ENCODE data around the gene TLL1. TPM values are rescaled to one million over a fixed set of nuclear protein-coding genes. Genes with fewer than 3 reads are reported as not detected.

Gene TLL1
- total and polyA plus RNA-seq, 4 donors, result 0.04 to 0.25 (median 0.05) TPM; not detected in 1

- TF ChIP-seq GABPA (IDR thresholded peaks at IDR 0.05 in 1 of 2, conservative IDR thresholded peaks at IDR 0.05 in 1 of 2) (no peak), JUND (IDR thresholded peaks at IDR 0.05) (no peak), HNF4A (conservative IDR thresholded peaks at IDR 0.05) (no peak), SP1 (IDR thresholded peaks at IDR 0.05) (no peak), RXRA (IDR thresholded peaks at IDR 0.05) (no peak)
Measured at GRCh38 chr4:165971933-165972332, 98.9 kb downstream of the TLL1 start (continued).

GRCh38 chr4:165972747-165973146 lies 99.7 kb downstream of the TLL1 start:
- 78% methylated on average over 1 of the region's 1 CpG for WGBS
- Histone ChIP-seq H3K4me1 (ENCODE audit: control insufficient read depth in 4 of 4, insufficient read depth in 4 of 4, low read length in 3 of 4) (no peaks in the 10 kb centered on the region), H3K36me3 (ENCODE audit: control insufficient read depth in 4 of 4, insufficient read depth in 3 of 4, low read depth in 1 of 4, low read length in 3 of 4) (no peaks in the 10 kb centered on the region), H3K9me3 (ENCODE audit: control insufficient read depth in 4 of 4, low read length in 3 of 4) (no peaks in the 10 kb centered on the region), H3K27ac (ENCODE audit: low read depth in 1 of 2, low read length in 2 of 2) (no peak overlapping the region), H3K27me3 (ENCODE audit: control insufficient read depth in 4 of 4, insufficient read depth in 4 of 4, low read length in 3 of 4) (no peaks in the 10 kb centered on the region), H3K4me3 (ENCODE audit: low read depth in 1 of 3, low read length in 3 of 3) (no peak overlapping the region), H3K9ac (ENCODE audit: low read depth in 1 of 2, low read length in 2 of 2) (no peak overlapping the region)
- TF ChIP-seq RXRA (IDR thresholded peaks at IDR 0.05) (no peak), CTCF (IDR thresholded peaks at IDR 0.05; ENCODE audit: low read depth, low read length, missing input control) (no peak)
- no peak for DNase-seq (ENCODE audit: low spot score)

GRCh38 chr4:165982934-165983333 lies 109.9 kb downstream of the TLL1 start:
- DNase-seq (ENCODE audit: low spot score), result no peak
- no peak overlapping the region for H3K4me3 ChIP-seq (ENCODE audit: low read depth in 1 of 3, low read length in 3 of 3)
- H3K4me1 ChIP-seq (ENCODE audit: control insufficient read depth in 4 of 4, insufficient read depth in 4 of 4, low read length in 3 of 4), result no peaks in the 10 kb centered on the region
- no peaks in the 10 kb centered on the region for H3K27me3 ChIP-seq (ENCODE audit: control insufficient read depth in 4 of 4, insufficient read depth in 4 of 4, low read length in 3 of 4)
- H3K36me3 ChIP-seq (ENCODE audit: control insufficient read depth in 4 of 4, insufficient read depth in 3 of 4, low read depth in 1 of 4, low read length in 3 of 4), result no peaks in the 10 kb centered on the region
- 50% methylated on average over 3 of the region's 3 CpGs for WGBS
- H3K9ac ChIP-seq (ENCODE audit: low read depth in 1 of 2, low read length in 2 of 2), result no peak overlapping the region
- no peaks in the 10 kb centered on the region for H3K9me3 ChIP-seq (ENCODE audit: control insufficient read depth in 4 of 4, low read length in 3 of 4)
- TF ChIP-seq YY1 (IDR thresholded peaks at IDR 0.05) (no peak), TAF1 (conservative IDR thresholded peaks at IDR 0.05) (no peak)
- H3K27ac ChIP-seq (ENCODE audit: low read depth in 1 of 2, low read length in 2 of 2), result no peak overlapping the region

GRCh38 chr4:165986956-165987698 lies 114.1 kb downstream of the TLL1 start:
- WGBS, result 67% methylated on average over 5 of the region's 5 CpGs
- H3K9me3 ChIP-seq (ENCODE audit: control insufficient read depth in 4 of 4, low read length in 3 of 4), result no peaks in the 10 kb centered on the region
- DNase-seq (ENCODE audit: low spot score), result no peak
- H3K27ac ChIP-seq (ENCODE audit: low read depth in 1 of 2, low read length in 2 of 2), result no peak overlapping the region
- TF ChIP-seq YY1 (IDR thresholded peaks at IDR 0.05) (no peak), GABPA (IDR thresholded peaks at IDR 0.05 in 1 of 2, conservative IDR thresholded peaks at IDR 0.05 in 1 of 2) (no peak), HNF4A (conservative IDR thresholded peaks at IDR 0.05) (no peak), CTCF (IDR thresholded peaks at IDR 0.05; ENCODE audit: low read depth, low read length, missing input control) (no peak), SP1 (IDR thresholded peaks at IDR 0.05) (no peak), EGR1 (IDR thresholded peaks at IDR 0.05; ENCODE audit: low read depth in 2 of 2) (no peak), TAF1 (conservative IDR thresholded peaks at IDR 0.05) (no peak), ZBTB33 (IDR thresholded peaks at IDR 0.05) (no peak), JUND (IDR thresholded peaks at IDR 0.05) (no peak)
- no peak overlapping the region for H3K9ac ChIP-seq (ENCODE audit: low read depth in 1 of 2, low read length in 2 of 2)
- H3K36me3 ChIP-seq (ENCODE audit: control insufficient read depth in 4 of 4, insufficient read depth in 3 of 4, low read depth in 1 of 4, low read length in 3 of 4), result no peaks in the 10 kb centered on the region
- no peak overlapping the region for H3K4me3 ChIP-seq (ENCODE audit: low read depth in 1 of 3, low read length in 3 of 3)
- H3K27me3 ChIP-seq (ENCODE audit: control insufficient read depth in 4 of 4, insufficient read depth in 4 of 4, low read length in 3 of 4), result no peaks in the 10 kb centered on the region
- H3K4me1 ChIP-seq (ENCODE audit: control insufficient read depth in 4 of 4, insufficient read depth in 4 of 4, low read length in 3 of 4), result no peaks in the 10 kb centered on the region
